ENCODE measurements around the gene PCSK5. TPM values are rescaled to one million over a fixed set of nuclear protein-coding genes. Genes with fewer than 3 reads are reported as not detected.

Gene PCSK5
- total and polyA plus RNA-seq, 12 donors = 2.2 to 31.8 (median 8.4) TPM

DNA sequence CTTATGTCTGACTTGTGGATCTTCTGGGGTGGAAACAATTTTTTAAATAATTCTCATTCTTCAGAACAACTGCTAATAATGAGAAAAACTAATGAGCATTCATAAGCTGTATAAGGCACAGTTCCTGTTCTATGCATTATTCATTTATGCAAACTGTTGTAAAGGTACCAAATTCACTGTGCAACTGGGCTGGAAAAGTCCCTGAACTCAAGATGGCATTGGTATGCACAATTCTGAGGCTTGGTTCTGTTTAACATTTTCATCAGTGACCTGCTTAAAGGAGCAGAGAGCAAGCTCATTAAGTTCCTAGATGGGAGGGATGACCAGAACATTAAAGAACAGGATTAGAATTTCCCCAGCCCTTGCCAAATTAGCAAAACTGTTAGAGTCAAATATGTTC lies 399.2 kb downstream of the PCSK5 start:
- intact Hi-C loops (cut with DNase I) = loop anchor here (10.0 kb wide), 2 partner anchors 405 to 415 kb away; no protein-coding TSS in a partner anchor
- Histone ChIP-seq H3K4me1 (replicated peaks in 1 of 2) (no peaks in the 10 kb centered on the region), H3K9me3 (replicated peaks in 1 of 3) (no peaks in the 10 kb centered on the region), H3K27me3 (no peaks in the 10 kb centered on the region), H3K27ac (no peak overlapping the region), H3K4me3 (no peak overlapping the region), H3K36me3 (replicated peaks in 1 of 2) (no peaks in the 10 kb centered on the region)
- DNase-seq = no peak
- TF ChIP-seq POLR2A (IDR thresholded peaks at IDR 0.05) = no peak
- TF ChIP-seq, protein P1, sequence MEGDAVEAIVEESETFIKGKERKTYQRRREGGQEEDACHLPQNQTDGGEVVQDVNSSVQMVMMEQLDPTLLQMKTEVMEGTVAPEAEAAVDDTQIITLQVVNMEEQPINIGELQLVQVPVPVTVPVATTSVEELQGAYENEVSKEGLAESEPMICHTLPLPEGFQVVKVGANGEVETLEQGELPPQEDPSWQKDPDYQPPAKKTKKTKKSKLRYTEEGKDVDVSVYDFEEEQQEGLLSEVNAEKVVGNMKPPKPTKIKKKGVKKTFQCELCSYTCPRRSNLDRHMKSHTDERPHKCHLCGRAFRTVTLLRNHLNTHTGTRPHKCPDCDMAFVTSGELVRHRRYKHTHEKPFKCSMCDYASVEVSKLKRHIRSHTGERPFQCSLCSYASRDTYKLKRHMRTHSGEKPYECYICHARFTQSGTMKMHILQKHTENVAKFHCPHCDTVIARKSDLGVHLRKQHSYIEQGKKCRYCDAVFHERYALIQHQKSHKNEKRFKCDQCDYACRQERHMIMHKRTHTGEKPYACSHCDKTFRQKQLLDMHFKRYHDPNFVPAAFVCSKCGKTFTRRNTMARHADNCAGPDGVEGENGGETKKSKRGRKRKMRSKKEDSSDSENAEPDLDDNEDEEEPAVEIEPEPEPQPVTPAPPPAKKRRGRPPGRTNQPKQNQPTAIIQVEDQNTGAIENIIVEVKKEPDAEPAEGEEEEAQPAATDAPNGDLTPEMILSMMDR (IDR thresholded peaks at IDR 0.05) = no peak

DNA sequence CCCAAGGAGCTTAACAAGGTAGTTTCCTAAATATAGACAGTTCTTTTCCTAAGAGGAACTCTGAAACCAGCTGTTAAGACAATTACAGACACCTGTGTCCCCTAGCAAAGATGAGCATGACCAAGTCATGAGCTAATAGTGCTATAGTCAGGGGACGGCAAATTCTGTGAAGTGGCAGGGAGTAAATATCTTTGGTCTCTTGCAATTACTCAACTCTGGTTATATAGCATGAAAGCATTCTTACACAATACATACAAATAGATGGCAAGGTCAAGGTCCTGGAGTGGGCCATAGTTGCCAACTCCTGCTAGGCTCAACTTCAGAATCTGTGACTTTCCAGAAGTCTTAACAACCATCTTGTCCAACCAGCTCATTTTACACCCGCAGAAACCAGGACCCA lies 400.1 kb downstream of the PCSK5 start:
- no peaks in the 10 kb centered on the region for H3K4me1 ChIP-seq (replicated peaks in 1 of 2)
- no peak for DNase-seq
- H3K9me3 ChIP-seq (replicated peaks in 1 of 3) = no peaks in the 10 kb centered on the region
- TF ChIP-seq, protein P1 (IDR thresholded peaks at IDR 0.05) = no peak
- TF ChIP-seq POLR2A (IDR thresholded peaks at IDR 0.05) = no peak
- intact Hi-C loops (cut with DNase I) = loop anchor here in 1 of 2 donors (10.0 kb wide), 1 partner anchor 406 kb away; no protein-coding TSS in a partner anchor
- H3K27ac ChIP-seq = no peak overlapping the region
- H3K4me3 ChIP-seq = no peak overlapping the region
- no peaks in the 10 kb centered on the region for H3K27me3 ChIP-seq
- H3K36me3 ChIP-seq (replicated peaks in 1 of 2) = no peaks in the 10 kb centered on the region
- 84 to 92% (median 89%) methylated on average over 2 of the region's 2 CpGs for WGBS, 4 donors

DNA sequence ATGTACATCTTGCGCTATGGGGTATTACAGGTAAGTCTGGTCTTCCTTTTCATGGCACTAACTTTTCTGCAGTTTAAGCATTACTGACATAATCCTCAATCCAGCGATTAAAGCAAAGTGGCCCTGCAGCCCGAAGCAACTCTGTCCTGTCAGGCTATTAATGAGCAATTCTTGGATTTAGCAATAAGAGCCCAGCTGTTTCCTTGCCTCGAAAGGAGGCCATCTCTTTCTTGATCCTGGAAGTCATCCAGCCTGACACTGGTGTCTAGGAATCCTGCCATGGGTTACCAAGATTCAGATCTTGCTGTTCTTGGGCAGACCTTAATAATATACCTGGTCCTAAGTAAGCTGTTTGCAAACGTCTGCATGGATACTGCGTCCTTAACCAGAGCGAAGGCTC lies 401.8 kb downstream of the PCSK5 start:
- Histone ChIP-seq H3K27ac (peak overlapping the region in 1 of 5 donors; percentile 52), H3K4me1 (replicated peaks in 1 of 2) (no peaks in the 10 kb centered on the region), H3K4me3 (peak overlapping the region in 1 of 4 donors; percentile 39), H3K9me3 (replicated peaks in 1 of 3) (no peaks in the 10 kb centered on the region), H3K36me3 (replicated peaks in 1 of 2) (no peaks in the 10 kb centered on the region), H3K27me3 (no peaks in the 10 kb centered on the region)
- DNase-seq = peak in 1 of 7 donors; percentile 55
- intact Hi-C loops (cut with DNase I) = loop anchor here in 1 of 2 donors (10.0 kb wide), 1 partner anchor 407 kb away; no protein-coding TSS in a partner anchor
- TF ChIP-seq POLR2A (IDR thresholded peaks at IDR 0.05) = no peak
- TF ChIP-seq, protein P1 (IDR thresholded peaks at IDR 0.05) = no peak
- 43 to 72% (median 61%) methylated on average over 4 to 7 of the region's 7 CpGs for WGBS, 4 donors

DNA sequence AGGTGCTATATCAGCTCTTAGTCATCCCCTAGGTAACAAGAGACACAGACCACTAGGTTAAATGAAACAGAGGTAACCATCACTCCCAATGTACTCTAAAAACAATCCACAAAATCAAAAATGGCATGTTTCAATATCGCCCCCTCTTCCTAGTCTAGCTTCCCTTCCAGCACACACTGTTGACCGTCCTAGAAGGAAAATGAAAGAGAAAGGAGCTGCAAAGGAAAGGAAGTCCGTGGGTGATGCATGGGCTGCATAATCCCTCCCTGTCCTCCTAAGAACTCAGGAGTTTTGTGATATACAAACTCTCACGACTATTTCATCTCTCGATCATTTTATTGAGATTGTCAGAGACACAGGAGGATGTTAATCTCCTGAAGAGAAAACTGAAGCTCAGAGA lies 402.2 kb downstream of the PCSK5 start:
- no peak for TF ChIP-seq POLR2A (IDR thresholded peaks at IDR 0.05)
- TF ChIP-seq, protein P1 (IDR thresholded peaks at IDR 0.05) = no peak
- Histone ChIP-seq H3K27ac (peak overlapping the region in 1 of 5 donors; percentile 52), H3K9me3 (replicated peaks in 1 of 3) (no peaks in the 10 kb centered on the region), H3K27me3 (no peaks in the 10 kb centered on the region), H3K36me3 (replicated peaks in 1 of 2) (no peaks in the 10 kb centered on the region), H3K4me3 (peak overlapping the region in 1 of 4 donors; percentile 39), H3K4me1 (replicated peaks in 1 of 2) (no peaks in the 10 kb centered on the region)
- WGBS, 4 donors = 56 to 69% (median 62%) methylated on average over 5 of the region's 5 CpGs
- intact Hi-C loops (cut with DNase I) = loop anchor here in 1 of 2 donors (10.0 kb wide), 1 partner anchor 408 kb away; no protein-coding TSS in a partner anchor
- no peak for DNase-seq

Measured in adrenal gland (tissue), 12 donors.